ENCODE measurements around the gene CST9L. TPM values are rescaled to one million over a fixed set of nuclear protein-coding genes. Genes with fewer than 3 reads are reported as not detected.

CST9L gene
- total RNA-seq, 4 donors from 2014 or later, result not detected

GRCh38 chr20:23533161-23533560 is 35.1 kb downstream of the CST9L start:
- H3K4me3 ChIP-seq (ENCODE audit: low read depth, poor library complexity, severe bottlenecking), result no peak overlapping the region
- DNase-seq (ENCODE audit: low spot score in 2 of 2), result no peak
- intact Hi-C loops (cut with DNase I; ENCODE audit: low total_unique reads), result no loop called here
- TF ChIP-seq POLR2A (IDR thresholded peaks at IDR 0.05), result no peak
- no peak for TF ChIP-seq CTCF (IDR thresholded peaks at IDR 0.05)

GRCh38 chr20:23532533-23532932 is 35.8 kb downstream of the CST9L start:
- intact Hi-C loops (cut with DNase I; ENCODE audit: low total_unique reads), result no loop called here
- DNase-seq (ENCODE audit: low spot score in 2 of 2), result no peak
- TF ChIP-seq CTCF (IDR thresholded peaks at IDR 0.05) (no peak), POLR2A (IDR thresholded peaks at IDR 0.05) (no peak)
- no peak overlapping the region for H3K4me3 ChIP-seq (ENCODE audit: low read depth, poor library complexity, severe bottlenecking)
- 80 to 88% methylated on average over 1 of the region's 1 CpG for WGBS, 2 donors

GRCh38 chr20:23530937-23531567 is 37.2 kb downstream of the CST9L start:
- no peak for TF ChIP-seq POLR2A (IDR thresholded peaks at IDR 0.05)
- TF ChIP-seq CTCF (IDR thresholded peaks at IDR 0.05), result no peak
- intact Hi-C loops (cut with DNase I; ENCODE audit: low total_unique reads), result no loop called here
- 36 to 48% methylated on average over 1 of the region's 1 CpG for WGBS, 2 donors
- H3K4me3 ChIP-seq (ENCODE audit: low read depth, poor library complexity, severe bottlenecking), result no peak overlapping the region
- DNase-seq (ENCODE audit: low spot score in 2 of 2), result no peak

GRCh38 chr20:23528867-23529431 is 39.3 kb downstream of the CST9L start:
- DNase-seq (ENCODE audit: low spot score in 2 of 2), result no peak
- TF ChIP-seq CTCF (IDR thresholded peaks at IDR 0.05), result no peak
- intact Hi-C loops (cut with DNase I; ENCODE audit: low total_unique reads), result no loop called here
- H3K4me3 ChIP-seq (ENCODE audit: low read depth, poor library complexity, severe bottlenecking), result no peak overlapping the region
- 66 to 90% methylated on average over 1 of the region's 1 CpG for WGBS, 2 donors

- TF ChIP-seq POLR2A (IDR thresholded peaks at IDR 0.05) (no peak), CTCF (IDR thresholded peaks at IDR 0.05) (no peak)
- intact Hi-C loops (cut with DNase I; ENCODE audit: low total_unique reads), result no loop called here
- 93 to 98% methylated on average over 1 of the region's 1 CpG for WGBS, 2 donors
- no peak overlapping the region for H3K4me3 ChIP-seq (ENCODE audit: low read depth, poor library complexity, severe bottlenecking)
- DNase-seq (ENCODE audit: low spot score in 2 of 2), result no peak
Measured at GRCh38 chr20:23526850-23527249, 41.4 kb downstream of the CST9L start.

- no peak for TF ChIP-seq CTCF (IDR thresholded peaks at IDR 0.05)
- TF ChIP-seq POLR2A (IDR thresholded peaks at IDR 0.05), result no peak
- intact Hi-C loops (cut with DNase I; ENCODE audit: low total_unique reads), result no loop called here
- no peak overlapping the region for H3K4me3 ChIP-seq (ENCODE audit: low read depth, poor library complexity, severe bottlenecking)
- WGBS, 2 donors, result 80 to 86% methylated on average over 10 of the region's 10 CpGs
- no peak for DNase-seq (ENCODE audit: low spot score in 2 of 2)
Measured at GRCh38 chr20:23524146-23524545, 44.1 kb downstream of the CST9L start.

All from lower leg skin (tissue), 4 donors.